CD14-positive monocyte (primary cell): ENCODE measurements around the gene ILDR2. TPM values are rescaled to one million over a fixed set of nuclear protein-coding genes. Genes with fewer than 3 reads are reported as not detected.

ENCODE experiments used
- DNase-seq, 3 donors: peaks; one replicate each; pipeline ENCODE4 v3.0.0-alpha.2; 2011 to 2022
- H2AFZ ChIP-seq: 2 replicates; pipeline ENCODE4 v1.6.0; 2012; ENCODE audit warnings: mild to moderate bottlenecking, low read depth, low read length, inconsistent platforms; ENCODE audit not compliant: insufficient read depth, poor library complexity, severe bottlenecking
- H3K27ac ChIP-seq, 2 donors: 1 replicate in 1 of 2; 2 replicates in 1 of 2; pipeline ENCODE4 v1.5.1; 2012 to 2013; ENCODE audit warnings: low read length in 2 of 2, control low read depth in 1 of 2, inconsistent platforms in 1 of 2, low read depth in 1 of 2, mild to moderate bottlenecking in 1 of 2
- H3K27me3 ChIP-seq, 2 donors: one replicate each; pipeline versions ENCODE4 v1.6.0 to v1.6.1; 2011 to 2013; ENCODE audit warnings: low read length in 2 of 2; ENCODE audit not compliant: control insufficient read depth in 2 of 2, insufficient read depth in 2 of 2
- H3K36me3 ChIP-seq, 2 donors: replicated peaks in 1 of 2; 1 replicate in 1 of 2; 2 replicates in 1 of 2; pipeline versions ENCODE4 v1.5.1 to v1.6.1; 2012 to 2013; ENCODE audit warnings: low read length in 2 of 2, control low read depth in 1 of 2, inconsistent platforms in 1 of 2, mild to moderate bottlenecking in 1 of 2; ENCODE audit not compliant: insufficient read depth in 2 of 2, control insufficient read depth in 1 of 2
- H3K4me1 ChIP-seq, 2 donors: 1 replicate in 1 of 2; 2 replicates in 1 of 2; pipeline versions ENCODE4 v1.5.1 to v1.6.1; 2012 to 2013; ENCODE audit warnings: low read length in 2 of 2, control low read depth in 1 of 2, inconsistent platforms in 1 of 2, mild to moderate bottlenecking in 1 of 2, moderate library complexity in 1 of 2; ENCODE audit not compliant: insufficient read depth in 2 of 2, control insufficient read depth in 1 of 2
- H3K4me2 ChIP-seq: replicated peaks from 2 replicates; pipeline ENCODE3; 2012; ENCODE audit warnings: low read length, moderate library complexity, mild to moderate bottlenecking; ENCODE audit not compliant: poor library complexity, severe bottlenecking; ENCODE audit errors: extremely low read depth
- H3K4me3 ChIP-seq, 3 experiments: fragments of 200-600 bp in 1 of 3; sonication (generic) in 1 of 3; replicated peaks in 1 of 3; 1 replicate in 2 of 3; 2 replicates in 1 of 3; pipeline ENCODE4 v1.5.1; 2011 to 2013; ENCODE audit warnings: low read length in 3 of 3, mild to moderate bottlenecking in 3 of 3, control low read depth in 2 of 3, low read depth in 2 of 3, inconsistent platforms in 1 of 3, moderate library complexity in 1 of 3
- H3K79me2 ChIP-seq: 2 replicates; pipeline ENCODE4 v1.6.0; 2012; ENCODE audit warnings: mild to moderate bottlenecking, control low read depth, inconsistent platforms, low read length, moderate library complexity; ENCODE audit not compliant: insufficient read depth
- H3K9ac ChIP-seq: 2 replicates; pipeline ENCODE4 v1.6.0; 2017; ENCODE audit warnings: low read length, mild to moderate bottlenecking; ENCODE audit not compliant: insufficient read depth, poor library complexity, severe bottlenecking
- H3K9me3 ChIP-seq, 2 donors: replicated peaks in 1 of 2; 1 replicate in 1 of 2; 2 replicates in 1 of 2; pipeline versions ENCODE4 v1.5.1 to v1.6.1; 2012 to 2013; ENCODE audit warnings: low read length in 2 of 2, control low read depth in 1 of 2; ENCODE audit not compliant: control insufficient read depth in 1 of 2, insufficient read depth in 1 of 2
- H4K20me1 ChIP-seq: 2 replicates; pipeline ENCODE4 v1.6.0; 2012; ENCODE audit warnings: mild to moderate bottlenecking, low read length, control low read depth, moderate library complexity; ENCODE audit not compliant: insufficient read depth
- H3K27ac Mint-ChIP-seq, 7 donors: one replicate each; pipeline ENCODE4 v1.8.0; 2020; ENCODE audit warnings: mild to moderate bottlenecking in 7 of 7, mixed read lengths in 7 of 7, moderate library complexity in 6 of 7, inconsistent platforms in 2 of 7
- H3K27me3 Mint-ChIP-seq, 3 donors: one replicate each; pipeline ENCODE4 v1.8.0; 2021 to 2022; ENCODE audit warnings: low read depth in 3 of 3, mild to moderate bottlenecking in 3 of 3, mixed read lengths in 3 of 3, moderate library complexity in 3 of 3, inconsistent platforms in 1 of 3
- H3K36me3 Mint-ChIP-seq, 2 donors: one replicate each; pipeline ENCODE4 v1.8.0; 2020; ENCODE audit warnings: mixed read lengths in 2 of 2, inconsistent platforms in 1 of 2, mild to moderate bottlenecking in 1 of 2
- H3K4me1 Mint-ChIP-seq: one replicate; pipeline ENCODE4 v1.8.0; 2020; ENCODE audit warnings: mild to moderate bottlenecking, mixed read lengths
- H3K4me3 Mint-ChIP-seq, 2 donors: one replicate each; pipeline ENCODE4 v1.8.0; 2020; ENCODE audit warnings: mild to moderate bottlenecking in 2 of 2, mixed read lengths in 2 of 2, moderate library complexity in 1 of 2
- H3K9me3 Mint-ChIP-seq, 7 donors: one replicate each; pipeline ENCODE4 v1.8.0; 2020 to 2022; ENCODE audit warnings: mixed read lengths in 7 of 7, mild to moderate bottlenecking in 6 of 7, moderate library complexity in 6 of 7, inconsistent platforms in 2 of 7
- CTCF ChIP-seq: fragments of 200-600 bp; IDR thresholded peaks from one replicate; pipeline ENCODE4 v1.8.0; 2022; ENCODE audit warnings: antibody characterized with exemption, mild to moderate bottlenecking
- WGBS: methylation state at CpG from one replicate; pipeline ENCODE4 v1.1.5; 2013; ENCODE audit warnings: missing lambda C conversion rate; ENCODE audit not compliant: insufficient coverage; 5-methylcytosine and 5-hydroxymethylcytosine counted together
- intact Hi-C, 2 donors: fragments of 100-400 bp; cut with micrococcal nuclease; formaldehyde crosslinking; loops; one replicate each; pipeline versions ENCODE4 v1.15.0 to v1.15.1; 2023
- polyA plus RNA-seq, 3 donors: library from polyadenylated mRNA; depleted of rRNA in 1 of 3; unstranded in 2 of 3; stranded (reverse) in 1 of 3; fragments of 300-500 nt in 2 of 3; fragments of >200 nt in 1 of 3; fragmentation: Illumina TruSeq in 2 of 3; gene quantifications; 1 replicate in 2 of 3; 2 replicates in 1 of 3; pipeline ENCODE4 v1.2.3, GENCODE V29; 2012 to 2021

Gene ILDR2
- polyA plus RNA-seq, 3 donors = not detected

DNA sequence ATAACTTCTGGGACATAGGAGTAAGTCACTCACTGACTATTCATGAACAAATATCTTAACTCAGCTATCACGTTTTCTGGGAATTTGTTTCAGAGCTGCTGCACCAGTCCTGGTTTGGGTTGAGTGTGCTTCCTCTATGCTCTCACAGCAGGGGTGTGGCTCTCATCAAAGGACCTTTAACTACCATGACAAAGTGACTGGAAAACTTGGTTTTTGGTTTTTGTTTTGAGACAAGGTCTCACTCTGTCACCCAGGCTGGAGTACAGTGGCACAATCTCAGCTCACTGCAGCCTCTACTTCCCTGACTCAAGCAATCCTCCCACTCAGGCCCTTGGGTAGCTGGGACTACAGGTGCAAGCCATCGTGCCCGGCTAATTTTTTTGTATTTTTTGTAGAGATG is 4.1 kb downstream of the ILDR2 start:
- TF ChIP-seq CTCF = no peak
- intact Hi-C loops = no loop called here
- WGBS = no CpG with 5 or more reads among the region's 3 CpGs
- Histone ChIP-seq H3K27ac (no peak overlapping the region), H3K4me3 (no peak overlapping the region), H3K79me2 (no peaks in the 10 kb centered on the region), H3K4me2 (no peak overlapping the region), H4K20me1 (no peaks in the 10 kb centered on the region), H3K9me3 (no peaks in the 10 kb centered on the region), H2AFZ (no peak overlapping the region), H3K27me3 (peaks cover 20 to 22% of the 10 kb centered on the region in 2 donors), H3K9ac (no peak overlapping the region), H3K4me1 (peaks cover 14 to 22% of the 10 kb centered on the region in 2 donors), H3K36me3 (no peaks in the 10 kb centered on the region)
- H3K9me3 Mint-ChIP-seq = peaks cover 0 to 5% (median 0%) of the 10 kb centered on the region in 7 donors
- H3K4me1 Mint-ChIP-seq = peaks cover 36% of the 10 kb centered on the region
- H3K27me3 Mint-ChIP-seq = peaks cover 25 to 30% (median 26%) of the 10 kb centered on the region in 3 donors
- H3K27ac Mint-ChIP-seq = no peak overlapping the region
- DNase-seq = no peak
- no peaks in the 10 kb centered on the region for H3K36me3 Mint-ChIP-seq
- no peak overlapping the region for H3K4me3 Mint-ChIP-seq

- Mint-ChIP-seq H3K9me3 (peaks cover 0 to 3% (median 0%) of the 10 kb centered on the region in 7 donors), H3K4me3 (no peak overlapping the region), H3K27me3 (peaks cover 10 to 12% (median 12%) of the 10 kb centered on the region in 3 donors), H3K36me3 (no peaks in the 10 kb centered on the region), H3K27ac (no peak overlapping the region), H3K4me1 (peaks cover 21% of the 10 kb centered on the region)
- Histone ChIP-seq H4K20me1 (no peaks in the 10 kb centered on the region), H2AFZ (peak overlapping the region; percentile 55), H3K9me3 (no peaks in the 10 kb centered on the region), H3K9ac (no peak overlapping the region), H3K79me2 (no peaks in the 10 kb centered on the region), H3K4me2 (no peak overlapping the region), H3K27ac (no peak overlapping the region), H3K4me1 (peaks cover 4 to 8% of the 10 kb centered on the region in 2 donors), H3K27me3 (peaks cover 5 to 7% of the 10 kb centered on the region in 2 donors), H3K4me3 (no peak overlapping the region), H3K36me3 (no peaks in the 10 kb centered on the region)
- 59% methylated on average over 3 of the region's 5 CpGs for WGBS
- DNase-seq = no peak
- no peak for TF ChIP-seq CTCF
- intact Hi-C loops = no loop called here
Observed at GRCh38 chr1:166969074-166969677, 6.2 kb downstream of the ILDR2 start.
